ENCODE results near the gene SLMAP. TPM values are rescaled to one million over a fixed set of nuclear protein-coding genes. Genes with fewer than 3 reads are reported as not detected.

Gene SLMAP
- total RNA-seq, 1 experiment from 2014 or later: 49.2 TPM

GRCh38 chr3:57810048-57810447 is 53.9 kb downstream of the SLMAP start:
- POLR2A ChIA-PET: no interaction called here
- DNase-seq (ENCODE audit: low read depth, low spot score) (no peak), ATAC-seq (no peak)
- no TSS peak for BruUV-seq (replicated peaks)
- Histone ChIP-seq H3K9me3 (ENCODE audit: control insufficient read depth, insufficient read depth, low read depth, low read length) (no peaks in the 10 kb centered on the region; the same call in 1 of the 2 replicates), H3K27ac (ENCODE audit: low read length) (no peak overlapping the region), H3K4me1 (ENCODE audit: control insufficient read depth, insufficient read depth, low read length) (no peaks in the 10 kb centered on the region), H3K4me3 (ENCODE audit: low read depth in 2 of 2, low read length in 2 of 2) (no peak overlapping the region), H3K36me3 (ENCODE audit: control insufficient read depth, insufficient read depth, low read length) (no peaks in the 10 kb centered on the region), H3K27me3 (ENCODE audit: control insufficient read depth, insufficient read depth, low read length) (no peaks in the 10 kb centered on the region)
- in situ Hi-C loops (cut with HindIII; ENCODE audit: low pct_unique_long_range_greater_than_20kb, low sequenced_read_pairs): no loop called here
- intact Hi-C loops (cut with micrococcal nuclease; ENCODE audit: unreplicated experiment): no loop called here
- CTCF ChIA-PET: no interaction called here
- TF ChIP-seq REST (IDR thresholded peaks at IDR 0.05; ENCODE audit: insufficient read depth in 1 of 2, low read depth in 2 of 2, low read length in 1 of 2) (no peak), CTCF (IDR thresholded peaks at IDR 0.05) (no peak), SIN3A (IDR thresholded peaks at IDR 0.05; ENCODE audit: borderline replicate concordance, insufficient read depth, low read depth, low read length) (no peak), POLR2AphosphoS5 (IDR thresholded peaks at IDR 0.05; ENCODE audit: low read depth, low read length) (no peak), TCF7L2 (IDR thresholded peaks at IDR 0.05; ENCODE audit: low read depth, low read length) (no peak)

GRCh38 chr3:57810471-57811137 is 54.5 kb downstream of the SLMAP start:
- Histone ChIP-seq H3K27ac (ENCODE audit: low read length) (no peak overlapping the region), H3K4me1 (ENCODE audit: control insufficient read depth, insufficient read depth, low read length) (no peaks in the 10 kb centered on the region), H3K4me3 (ENCODE audit: low read depth in 2 of 2, low read length in 2 of 2) (no peak overlapping the region), H3K36me3 (ENCODE audit: control insufficient read depth, insufficient read depth, low read length) (no peaks in the 10 kb centered on the region), H3K27me3 (ENCODE audit: control insufficient read depth, insufficient read depth, low read length) (no peaks in the 10 kb centered on the region), H3K9me3 (ENCODE audit: control insufficient read depth, insufficient read depth, low read depth, low read length) (no peaks in the 10 kb centered on the region; the same call in 1 of the 2 replicates)
- ATAC-seq: no peak
- TF ChIP-seq SIN3A (IDR thresholded peaks at IDR 0.05; ENCODE audit: borderline replicate concordance, insufficient read depth, low read depth, low read length) (no peak), CTCF (IDR thresholded peaks at IDR 0.05) (no peak), TCF7L2 (IDR thresholded peaks at IDR 0.05; ENCODE audit: low read depth, low read length) (no peak), REST (IDR thresholded peaks at IDR 0.05; ENCODE audit: insufficient read depth in 1 of 2, low read depth in 2 of 2, low read length in 1 of 2) (no peak), POLR2AphosphoS5 (IDR thresholded peaks at IDR 0.05; ENCODE audit: low read depth, low read length) (no peak)
- BruUV-seq (replicated peaks): no TSS peak
- ChIA-PET CTCF (no interaction called here), POLR2A (no interaction called here)
- no peak for DNase-seq (ENCODE audit: low read depth, low spot score)
- intact Hi-C loops (cut with micrococcal nuclease; ENCODE audit: unreplicated experiment): no loop called here
- in situ Hi-C loops (cut with HindIII; ENCODE audit: low pct_unique_long_range_greater_than_20kb, low sequenced_read_pairs): no loop called here
